A673 (cell line): ENCODE data around the gene ECEL1. TPM values are rescaled to one million over a fixed set of nuclear protein-coding genes. Genes with fewer than 3 reads are reported as not detected.

Source experiments
- BruUV-seq: library from RNA; stranded (reverse); fragments of 400-500 nt; replicated peaks from 2 replicates; lab custom pipeline; 2021; lab: Mats Ljungman, UMichigan
- CTCF ChIA-PET: fragments of 300-600 bp; sonication (Branson Sonifier 250); formaldehyde crosslinking; loops from one replicate; lab custom pipeline; 2022; ENCODE audit warnings: antibody characterized with exemption; lab: Charles Lee
- POLR2A ChIA-PET: fragments of 300-600 bp; sonication (Branson Sonifier 250); formaldehyde crosslinking; loops from one replicate; lab custom pipeline; 2022; ENCODE audit warnings: antibody characterized with exemption; ENCODE audit not compliant: low non-redundant PET; lab: Charles Lee
- DNase-seq: peaks from one replicate; pipeline ENCODE4 v3.0.0-alpha.2; 2015; ENCODE audit warnings: low spot score
- H3K27ac ChIP-seq: fragments of 200-600 bp; sonication (generic); 2 replicates; pipeline ENCODE4 v1.5.1; 2016; ENCODE audit warnings: mixed run types, low read depth, mild to moderate bottlenecking, mixed read lengths, antibody characterized with exemption, low read length; ENCODE audit not compliant: poor library complexity, severe bottlenecking
- H3K27me3 ChIP-seq: fragments of 200-600 bp; sonication (generic); replicated peaks from 2 replicates; pipeline ENCODE4 v1.6.1; 2017; ENCODE audit warnings: mixed run types, low read depth, mild to moderate bottlenecking, mixed read lengths, antibody characterized with exemption, low read length; ENCODE audit not compliant: insufficient read depth, poor library complexity
- H3K36me3 ChIP-seq: fragments of 200-600 bp; sonication (generic); 2 replicates; pipeline ENCODE4 v1.6.1; 2016; ENCODE audit warnings: mixed run types, mild to moderate bottlenecking, mixed read lengths, antibody characterized with exemption, low read length; ENCODE audit not compliant: insufficient read depth, poor library complexity, severe bottlenecking
- H3K4me1 ChIP-seq: fragments of 200-600 bp; sonication (generic); 2 replicates; pipeline ENCODE4 v1.6.1; 2017; ENCODE audit warnings: mixed run types, mild to moderate bottlenecking, mixed read lengths, antibody characterized with exemption, low read length; ENCODE audit not compliant: insufficient read depth, poor library complexity, severe bottlenecking
- H3K4me3 ChIP-seq: fragments of 200-600 bp; sonication (generic); 2 replicates; pipeline ENCODE4 v1.5.1; 2016; ENCODE audit warnings: low read depth, mixed run types, mild to moderate bottlenecking, mixed read lengths, low read length; ENCODE audit not compliant: poor library complexity, severe bottlenecking
- H3K9me3 ChIP-seq: fragments of 200-600 bp; sonication (generic); 2 replicates; pipeline ENCODE4 v1.6.1; 2016; ENCODE audit warnings: mixed run types, low read depth, mild to moderate bottlenecking, mixed read lengths, antibody characterized with exemption, low read length; ENCODE audit not compliant: poor library complexity, severe bottlenecking
- CTCF ChIP-seq: fragments of 300-800, 200-600 bp; sonication (generic); conservative IDR thresholded peaks from 2 replicates; pipeline ENCODE4 v1.5.1; 2017; ENCODE audit warnings: low read depth, mild to moderate bottlenecking, antibody characterized with exemption, low read length, moderate library complexity, mixed read lengths
- EZH2 ChIP-seq: fragments of 200-600 bp; sonication (generic); IDR thresholded peaks from 2 replicates; pipeline ENCODE4 v1.6.1; 2017; ENCODE audit warnings: borderline replicate concordance, low read depth, mild to moderate bottlenecking, mixed read lengths, antibody characterized with exemption, low read length; ENCODE audit not compliant: poor library complexity, severe bottlenecking
- intact Hi-C: fragments of 100-400 bp; cut with micrococcal nuclease; formaldehyde crosslinking; loops from one replicate; pipeline ENCODE4 v1.10.0; 2022; ENCODE audit not compliant: unreplicated experiment
- total RNA-seq: library from RNA; stranded (reverse); gene quantifications from 2 replicates; pipeline ENCODE4 v1.2.3, GENCODE V29; 2021

Gene ECEL1
- total RNA-seq, 1 experiment from 2014 or later: 0.19 TPM

DNA sequence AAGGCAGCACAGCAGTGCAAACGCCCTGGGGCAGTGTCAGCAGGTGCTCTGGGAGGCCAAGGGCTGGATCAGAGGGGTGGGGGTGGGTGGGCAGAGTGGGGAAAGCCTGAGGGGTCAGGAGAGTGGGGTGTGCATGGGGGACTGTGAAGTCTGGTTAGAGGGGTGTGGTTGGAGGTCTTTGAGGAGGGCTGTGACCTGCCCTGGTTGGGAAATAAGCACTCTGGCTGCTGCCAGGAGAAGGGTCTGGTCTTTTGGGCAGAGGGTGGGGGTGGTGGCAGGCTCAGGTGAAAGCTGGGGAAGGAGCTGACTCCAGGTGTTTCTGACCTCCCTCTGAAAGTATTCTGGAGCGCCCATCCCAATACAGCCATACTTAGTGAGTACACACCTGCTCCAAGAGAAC, 27.5 kb downstream of the ECEL1 start:
- CTCF ChIA-PET: no interaction called here
- TF ChIP-seq EZH2 (no peak), CTCF (no peak)
- H3K4me3 ChIP-seq: no peak overlapping the region
- H3K27me3 ChIP-seq: peaks cover 44% of the 10 kb centered on the region
- no peaks in the 10 kb centered on the region for H3K9me3 ChIP-seq
- H3K36me3 ChIP-seq: no peaks in the 10 kb centered on the region
- H3K4me1 ChIP-seq: no peaks in the 10 kb centered on the region
- POLR2A ChIA-PET: no interaction called here
- intact Hi-C loops: no loop called here
- H3K27ac ChIP-seq: no peak overlapping the region
- no peak for DNase-seq
- BruUV-seq: no TSS peak

DNA sequence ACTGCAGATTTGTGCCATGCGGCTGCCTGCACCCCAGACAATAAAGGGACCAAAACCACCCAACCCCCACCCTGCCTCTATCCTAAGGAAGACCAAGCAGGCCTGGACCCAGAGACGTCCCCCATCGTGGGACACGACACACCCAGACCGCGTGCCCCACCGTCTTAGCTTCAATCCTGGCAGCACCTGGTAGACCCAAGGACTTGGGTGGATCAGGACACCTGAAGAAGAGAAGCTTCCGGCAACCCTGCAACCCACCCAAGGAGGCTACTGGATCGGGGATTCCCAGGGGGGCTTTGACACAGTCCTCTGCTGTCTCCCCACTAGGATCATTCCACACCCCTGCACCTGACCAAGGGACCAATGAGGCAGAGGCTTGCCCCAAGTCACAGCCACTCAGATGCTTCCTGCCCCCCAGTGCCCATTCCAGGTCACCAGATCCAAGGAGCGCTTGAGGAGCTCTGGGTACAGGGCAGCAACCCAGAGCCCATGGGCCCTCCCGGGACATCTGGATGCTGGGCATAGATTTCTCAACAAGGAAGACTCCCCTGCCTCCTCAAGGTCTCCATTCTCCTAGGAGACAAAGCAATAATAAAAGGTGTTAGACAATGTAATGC, 28.1 kb downstream of the ECEL1 start:
- H3K4me3 ChIP-seq: no peak overlapping the region
- peaks cover 44% of the 10 kb centered on the region for H3K27me3 ChIP-seq
- no peaks in the 10 kb centered on the region for H3K4me1 ChIP-seq
- H3K36me3 ChIP-seq: no peaks in the 10 kb centered on the region
- ChIA-PET POLR2A (no interaction called here), CTCF (no interaction called here)
- BruUV-seq: no TSS peak
- no peak for TF ChIP-seq CTCF
- TF ChIP-seq EZH2: no peak
- no peak overlapping the region for H3K27ac ChIP-seq
- H3K9me3 ChIP-seq: no peaks in the 10 kb centered on the region
- intact Hi-C loops: no loop called here
- no peak for DNase-seq

DNA sequence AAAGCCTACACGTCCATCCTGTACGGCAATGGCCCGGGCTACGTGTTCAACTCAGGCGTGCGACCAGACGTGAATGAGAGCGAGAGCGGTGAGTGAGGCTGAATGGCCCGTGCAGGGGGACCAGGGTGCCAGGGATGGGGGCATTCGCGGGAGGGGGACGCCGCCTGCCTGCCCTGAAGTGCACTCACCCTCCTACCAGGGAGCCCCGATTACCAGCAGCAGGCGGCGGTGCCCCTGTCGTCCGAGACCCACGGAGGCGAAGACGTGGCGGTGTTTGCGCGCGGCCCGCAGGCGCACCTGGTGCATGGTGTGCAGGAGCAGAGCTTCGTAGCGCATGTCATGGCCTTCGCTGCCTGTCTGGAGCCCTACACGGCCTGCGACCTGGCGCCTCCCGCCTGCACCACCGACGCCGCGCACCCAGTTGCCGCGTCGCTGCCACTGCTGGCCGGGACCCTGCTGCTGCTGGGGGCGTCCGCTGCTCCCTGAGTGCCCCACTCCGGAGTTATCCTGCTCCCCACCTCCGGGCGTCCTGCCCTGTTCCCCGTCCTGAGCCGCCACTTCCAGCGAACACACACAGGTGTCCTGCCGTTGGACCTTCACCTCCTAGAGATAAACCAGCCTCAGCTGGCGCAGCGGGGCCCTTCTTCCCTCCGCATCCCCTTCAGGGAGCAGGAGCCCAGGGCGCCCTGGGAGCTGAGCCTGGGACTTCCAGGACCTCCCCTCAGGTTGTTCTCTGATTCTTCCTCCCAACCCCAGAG, 28.8 kb downstream of the ECEL1 start:
- ChIA-PET CTCF (no interaction called here), POLR2A (no interaction called here)
- H3K27ac ChIP-seq: no peak overlapping the region
- TF ChIP-seq CTCF (no peak), EZH2 (no peak)
- H3K36me3 ChIP-seq: no peaks in the 10 kb centered on the region
- H3K9me3 ChIP-seq: no peaks in the 10 kb centered on the region
- no peak for DNase-seq
- H3K4me1 ChIP-seq: no peaks in the 10 kb centered on the region
- H3K4me3 ChIP-seq: no peak overlapping the region
- BruUV-seq: no TSS peak
- intact Hi-C loops: no loop called here
- H3K27me3 ChIP-seq: peaks cover 44% of the 10 kb centered on the region
